ENCODE results near the gene AIMP1.

DNA sequence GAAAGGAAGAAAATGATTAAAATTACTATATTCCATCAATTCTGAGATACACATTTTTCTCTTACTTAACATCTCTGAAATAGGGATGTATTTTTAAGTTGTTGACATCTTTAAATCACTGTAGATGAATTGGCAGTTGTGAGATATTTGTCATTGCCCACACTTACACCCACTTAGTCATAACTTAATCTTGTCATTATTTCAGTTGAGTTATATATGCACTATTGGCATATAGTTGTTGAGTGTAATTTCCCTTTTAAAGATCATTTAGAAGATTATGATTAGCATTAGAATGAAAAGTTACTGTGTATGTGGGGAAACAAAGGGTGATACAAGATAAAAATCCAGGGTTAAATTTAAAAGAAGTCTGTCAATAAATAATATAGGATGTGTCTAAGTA lies 2.2 kb downstream of the AIMP1 start:
- TF ChIP-seq, protein P1, sequence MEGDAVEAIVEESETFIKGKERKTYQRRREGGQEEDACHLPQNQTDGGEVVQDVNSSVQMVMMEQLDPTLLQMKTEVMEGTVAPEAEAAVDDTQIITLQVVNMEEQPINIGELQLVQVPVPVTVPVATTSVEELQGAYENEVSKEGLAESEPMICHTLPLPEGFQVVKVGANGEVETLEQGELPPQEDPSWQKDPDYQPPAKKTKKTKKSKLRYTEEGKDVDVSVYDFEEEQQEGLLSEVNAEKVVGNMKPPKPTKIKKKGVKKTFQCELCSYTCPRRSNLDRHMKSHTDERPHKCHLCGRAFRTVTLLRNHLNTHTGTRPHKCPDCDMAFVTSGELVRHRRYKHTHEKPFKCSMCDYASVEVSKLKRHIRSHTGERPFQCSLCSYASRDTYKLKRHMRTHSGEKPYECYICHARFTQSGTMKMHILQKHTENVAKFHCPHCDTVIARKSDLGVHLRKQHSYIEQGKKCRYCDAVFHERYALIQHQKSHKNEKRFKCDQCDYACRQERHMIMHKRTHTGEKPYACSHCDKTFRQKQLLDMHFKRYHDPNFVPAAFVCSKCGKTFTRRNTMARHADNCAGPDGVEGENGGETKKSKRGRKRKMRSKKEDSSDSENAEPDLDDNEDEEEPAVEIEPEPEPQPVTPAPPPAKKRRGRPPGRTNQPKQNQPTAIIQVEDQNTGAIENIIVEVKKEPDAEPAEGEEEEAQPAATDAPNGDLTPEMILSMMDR (IDR thresholded peaks at IDR 0.05; ENCODE audit: borderline replicate concordance, extremely low read depth, low read length, poor library complexity, severe bottlenecking): no peak
- no peak for TF ChIP-seq EZH2 (IDR thresholded peaks at IDR 0.05; ENCODE audit: borderline replicate concordance, low read depth, low read length, severe bottlenecking)
